ENCODE data around the gene TGFB1. TPM values are rescaled to one million over a fixed set of nuclear protein-coding genes. Genes with fewer than 3 reads are reported as not detected.

Gene TGFB1
- total RNA-seq, 1 donor from 2014 or later = 4.5 TPM

DNA sequence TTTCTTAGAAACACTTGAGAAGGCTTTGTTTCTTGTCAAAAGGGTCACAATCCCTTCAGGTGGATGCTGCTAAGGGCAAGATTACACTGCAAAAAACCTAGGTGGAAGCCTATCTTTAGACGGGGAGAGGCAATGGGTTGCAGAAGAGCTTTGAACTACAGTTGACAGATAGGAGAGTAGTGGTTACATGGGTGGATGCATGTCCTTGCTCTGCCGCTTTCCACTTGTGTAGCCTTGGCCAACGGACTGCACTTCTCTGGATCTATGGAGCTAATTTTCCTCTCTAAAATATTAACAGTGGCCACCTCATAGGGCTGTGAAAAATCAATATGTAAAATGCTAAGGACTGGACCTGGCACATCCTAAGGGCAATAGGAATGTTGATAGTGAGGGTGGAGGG lies 44.9 kb upstream of the TGFB1 start:
- TF ChIP-seq, protein P1, sequence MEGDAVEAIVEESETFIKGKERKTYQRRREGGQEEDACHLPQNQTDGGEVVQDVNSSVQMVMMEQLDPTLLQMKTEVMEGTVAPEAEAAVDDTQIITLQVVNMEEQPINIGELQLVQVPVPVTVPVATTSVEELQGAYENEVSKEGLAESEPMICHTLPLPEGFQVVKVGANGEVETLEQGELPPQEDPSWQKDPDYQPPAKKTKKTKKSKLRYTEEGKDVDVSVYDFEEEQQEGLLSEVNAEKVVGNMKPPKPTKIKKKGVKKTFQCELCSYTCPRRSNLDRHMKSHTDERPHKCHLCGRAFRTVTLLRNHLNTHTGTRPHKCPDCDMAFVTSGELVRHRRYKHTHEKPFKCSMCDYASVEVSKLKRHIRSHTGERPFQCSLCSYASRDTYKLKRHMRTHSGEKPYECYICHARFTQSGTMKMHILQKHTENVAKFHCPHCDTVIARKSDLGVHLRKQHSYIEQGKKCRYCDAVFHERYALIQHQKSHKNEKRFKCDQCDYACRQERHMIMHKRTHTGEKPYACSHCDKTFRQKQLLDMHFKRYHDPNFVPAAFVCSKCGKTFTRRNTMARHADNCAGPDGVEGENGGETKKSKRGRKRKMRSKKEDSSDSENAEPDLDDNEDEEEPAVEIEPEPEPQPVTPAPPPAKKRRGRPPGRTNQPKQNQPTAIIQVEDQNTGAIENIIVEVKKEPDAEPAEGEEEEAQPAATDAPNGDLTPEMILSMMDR (IDR thresholded peaks at IDR 0.05; ENCODE audit: insufficient read depth, low read length, severe bottlenecking) = no peak
- no peak for FAIRE-seq
- Histone ChIP-seq H3K27me3 (ENCODE audit: control insufficient read depth, insufficient read depth, low read length) (no peaks in the 10 kb centered on the region), H3K4me3 (ENCODE audit: low read depth, low read length) (peak overlapping the region; percentile 88), H3K36me3 (ENCODE audit: control insufficient read depth, insufficient read depth, low read length) (no peaks in the 10 kb centered on the region)
- no peak for DNase-seq (ENCODE audit: low read depth)

GRCh38 chr19:41398050-41398418 lies 44.3 kb upstream of the TGFB1 start:
- FAIRE-seq = no peak
- Histone ChIP-seq H3K36me3 (ENCODE audit: control insufficient read depth, insufficient read depth, low read length) (no peaks in the 10 kb centered on the region), H3K27me3 (ENCODE audit: control insufficient read depth, insufficient read depth, low read length) (no peaks in the 10 kb centered on the region), H3K4me3 (ENCODE audit: low read depth, low read length) (peak overlapping the region; percentile 88)
- peak; percentile 11 for DNase-seq (ENCODE audit: low read depth)
- TF ChIP-seq, protein P1 (IDR thresholded peaks at IDR 0.05; ENCODE audit: insufficient read depth, low read length, severe bottlenecking) = no peak

DNA sequence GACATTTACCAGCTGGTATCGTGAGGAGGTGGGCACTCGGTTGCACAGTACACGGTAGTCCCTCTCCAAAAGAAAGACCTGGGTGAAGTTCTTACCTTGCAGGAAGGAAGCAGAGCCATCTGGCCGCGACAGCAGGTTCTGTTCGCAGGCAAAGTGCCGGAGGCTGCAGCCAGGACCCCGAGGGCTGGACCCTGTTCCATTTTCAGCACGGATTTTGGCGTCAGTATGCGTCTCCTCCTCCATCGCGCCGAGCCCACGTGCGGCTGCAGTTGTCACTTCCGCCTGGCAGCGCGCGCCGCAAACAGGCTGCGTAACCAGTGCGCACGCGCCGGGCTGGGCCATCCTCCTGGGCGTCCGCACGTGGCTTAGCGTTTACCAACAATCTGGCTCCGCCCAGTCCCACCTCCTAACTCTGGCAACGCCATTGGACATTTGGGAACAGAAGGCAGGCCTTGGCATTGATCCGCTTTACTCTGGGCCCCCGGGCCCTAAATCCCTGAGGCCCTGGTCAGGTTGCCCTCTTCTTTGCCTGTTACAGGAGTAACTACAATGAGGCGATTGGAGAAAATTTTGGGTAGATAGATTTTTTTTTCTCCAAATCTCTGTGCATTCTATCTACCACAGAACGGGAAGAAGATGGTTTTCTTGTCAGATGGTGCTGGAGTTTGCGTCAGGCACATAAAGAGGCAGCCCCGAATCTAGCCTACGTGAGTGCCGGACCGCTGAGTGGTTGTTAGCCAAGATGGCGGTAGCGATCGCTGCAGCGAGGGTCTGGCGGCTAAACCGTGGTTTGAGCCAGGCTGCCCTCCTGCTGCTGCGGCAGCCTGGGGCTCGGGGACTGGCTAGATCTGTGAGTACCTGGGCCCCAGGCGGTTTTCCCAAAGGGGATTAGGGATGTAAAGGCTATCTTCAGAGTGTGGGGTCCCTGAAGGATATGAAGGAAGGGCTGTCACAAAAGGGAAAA lies 43.6 kb upstream of the TGFB1 start, which contains the start of the genes BCKDHA and EXOSC5:
TSS of gene BCKDHA (plus strand) at position 733 of the 964 bp plus-strand sequence. CDS start at position 743, 10 bp downstream.
TSS of gene EXOSC5 (minus strand) at position 274 of the 964 bp plus-strand sequence. CDS start at position 243, 31 bp downstream.
- FAIRE-seq = peak; percentile 82
- no peaks in the 10 kb centered on the region for H3K36me3 ChIP-seq (ENCODE audit: control insufficient read depth, insufficient read depth, low read length)
- peak within 1 kb of the TSS; percentile 88 for H3K4me3 ChIP-seq (ENCODE audit: low read depth, low read length)
- no peaks in the 10 kb centered on the region for H3K27me3 ChIP-seq (ENCODE audit: control insufficient read depth, insufficient read depth, low read length)
- peak; percentile 99 for DNase-seq (ENCODE audit: low read depth)
- TF ChIP-seq, protein P1 (IDR thresholded peaks at IDR 0.05; ENCODE audit: insufficient read depth, low read length, severe bottlenecking) = no peak

DNA sequence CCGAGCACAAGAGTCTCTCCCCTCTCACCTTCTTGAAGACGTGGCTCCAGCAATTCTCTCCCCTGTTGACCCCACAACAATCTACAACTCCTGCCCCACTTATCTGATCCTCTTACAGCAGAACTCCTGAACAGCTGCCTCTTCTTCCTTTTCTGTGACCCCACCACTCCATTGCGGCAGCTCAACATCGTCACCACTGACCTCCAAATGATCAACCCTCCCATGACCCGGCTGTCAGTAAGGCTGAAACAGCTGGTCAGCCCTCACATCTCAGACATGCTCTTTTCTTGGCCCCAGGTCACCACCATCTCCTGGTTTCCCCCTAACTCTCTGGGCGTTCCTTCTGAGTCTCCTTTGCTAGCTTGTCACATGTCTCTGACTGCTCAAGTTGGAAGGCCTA lies 41.6 kb upstream of the TGFB1 start:
- Histone ChIP-seq H3K27me3 (ENCODE audit: control insufficient read depth, insufficient read depth, low read length) (no peaks in the 10 kb centered on the region), H3K4me3 (ENCODE audit: low read depth, low read length) (no peak overlapping the region), H3K36me3 (ENCODE audit: control insufficient read depth, insufficient read depth, low read length) (peaks cover 13% of the 10 kb centered on the region)
- no peak for FAIRE-seq
- DNase-seq (ENCODE audit: low read depth) = no peak
- TF ChIP-seq, protein P1 (IDR thresholded peaks at IDR 0.05; ENCODE audit: insufficient read depth, low read length, severe bottlenecking) = no peak

GRCh38 chr19:41392775-41393174 lies 39.1 kb upstream of the TGFB1 start:
- Histone ChIP-seq H3K4me3 (ENCODE audit: low read depth, low read length) (no peak overlapping the region), H3K27me3 (ENCODE audit: control insufficient read depth, insufficient read depth, low read length) (no peaks in the 10 kb centered on the region), H3K36me3 (ENCODE audit: control insufficient read depth, insufficient read depth, low read length) (peaks cover 16% of the 10 kb centered on the region)
- DNase-seq (ENCODE audit: low read depth) = no peak
- no peak for FAIRE-seq
- TF ChIP-seq, protein P1 (IDR thresholded peaks at IDR 0.05; ENCODE audit: insufficient read depth, low read length, severe bottlenecking) = no peak

Data from bronchial epithelial cell (primary cell).